Activated CD4-positive, alpha-beta T cell treated with anti-CD3 and anti-CD28 coated beads, Interleukin-2, amount 10 ng/mL, durations not matched to agents 24 days and 14 days (primary cell): ENCODE measurements around the gene SMAGP. TPM values are rescaled to one million over a fixed set of nuclear protein-coding genes. Genes with fewer than 3 reads are reported as not detected.
A peak's percentile ranks its signal among the peaks of the same experiment; 100 is the strongest.
"Not testable (repeated sequence)": the region's sequence is repeated elsewhere in the genome, so short reads cannot be mapped to it uniquely, and the experiment has no call there.

Source experiments
- DNase-seq: peaks from one replicate; pipeline ENCODE4 v3.0.0; 2022
- H3K27ac Mint-ChIP-seq: one replicate; pipeline ENCODE4 v1.8.0; 2022; ENCODE audit warnings: mild to moderate bottlenecking, mixed read lengths
- H3K27me3 Mint-ChIP-seq: one replicate; pipeline ENCODE4 v1.8.0; 2022; ENCODE audit warnings: mixed read lengths
- H3K36me3 Mint-ChIP-seq: one replicate; pipeline ENCODE4 v1.8.0; 2022; ENCODE audit warnings: low read depth, mild to moderate bottlenecking, mixed read lengths
- H3K4me1 Mint-ChIP-seq: one replicate; pipeline ENCODE4 v1.8.0; 2021; ENCODE audit warnings: mixed read lengths
- H3K4me3 Mint-ChIP-seq: one replicate; pipeline ENCODE4 v1.8.0; 2022; ENCODE audit warnings: mild to moderate bottlenecking, moderate library complexity, mixed read lengths
- H3K9me3 Mint-ChIP-seq: one replicate; pipeline ENCODE4 v1.8.0; 2021; ENCODE audit warnings: mixed read lengths
- intact Hi-C: fragments of 100-400 bp; cut with micrococcal nuclease; formaldehyde crosslinking; loops from one replicate; pipeline ENCODE4 v1.15.1; 2023
- total RNA-seq: library from RNA; stranded (reverse); gene quantifications from 2 replicates; pipeline ENCODE4 v1.2.3, GENCODE V29; 2022

SMAGP gene
- total RNA-seq, 1 donor from 2014 or later, result 0.26 TPM

DNA sequence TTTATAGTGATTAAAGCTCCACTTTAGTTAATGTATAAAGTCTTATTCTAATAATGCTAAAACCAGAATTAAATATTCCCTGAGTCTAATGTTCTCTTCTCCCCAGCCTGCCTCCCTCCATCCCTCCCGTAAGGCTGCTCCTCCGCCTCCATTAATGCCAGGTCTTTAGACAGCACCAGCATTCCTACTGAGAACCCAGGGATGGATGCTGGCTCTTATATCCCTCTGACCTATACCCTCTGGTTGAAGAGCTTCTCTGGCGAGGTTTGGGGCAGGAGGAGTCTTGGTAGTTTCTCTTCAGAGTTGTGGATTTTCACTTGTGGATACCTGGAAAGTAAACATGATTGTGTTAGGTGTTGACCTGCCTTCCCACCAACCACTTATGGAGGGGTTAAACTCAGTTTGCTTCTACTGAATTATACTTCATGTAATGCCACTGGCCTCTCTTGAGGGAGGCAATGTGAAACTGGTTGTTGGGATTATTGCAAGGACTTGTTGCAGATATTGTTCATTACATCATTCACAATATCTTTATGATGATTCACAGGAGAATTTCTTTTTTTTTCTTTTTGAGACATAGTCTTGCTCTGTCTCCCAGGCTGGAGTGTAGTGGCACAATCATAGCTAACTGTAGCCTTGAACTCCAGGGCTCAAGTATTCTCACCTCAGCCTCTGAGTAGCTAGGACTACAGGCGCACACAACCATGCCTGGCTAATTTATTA, 11.1 kb upstream of the SMAGP start:
- no peak for DNase-seq
- no peak overlapping the region for H3K27ac Mint-ChIP-seq
- no peaks in the 10 kb centered on the region for H3K9me3 Mint-ChIP-seq
- H3K36me3 Mint-ChIP-seq, result peaks cover 15% of the 10 kb centered on the region
- intact Hi-C loops, result no loop called here
- no peak overlapping the region for H3K4me3 Mint-ChIP-seq
- H3K27me3 Mint-ChIP-seq, result no peaks in the 10 kb centered on the region
- no peaks in the 10 kb centered on the region for H3K4me1 Mint-ChIP-seq

DNA sequence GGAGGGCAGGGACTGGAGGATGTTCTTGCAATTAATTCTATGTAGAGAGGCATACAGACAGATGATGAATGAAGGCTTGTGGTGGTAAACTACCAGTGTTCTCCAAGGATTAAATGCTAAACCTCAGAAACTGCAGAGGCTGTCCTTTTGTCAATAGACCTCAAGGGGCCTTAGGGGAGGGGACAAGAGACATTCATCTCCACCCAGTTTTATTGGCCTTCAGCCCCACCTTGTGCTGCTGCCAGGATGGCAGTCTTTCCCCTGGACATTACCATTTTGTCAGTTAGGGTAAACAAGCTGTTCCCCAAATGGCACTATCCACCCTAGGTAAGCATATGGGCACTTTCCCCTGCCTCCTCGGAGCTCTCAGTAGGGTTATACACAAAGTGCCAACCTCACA, 4.9 kb upstream of the SMAGP start:
- intact Hi-C loops, result no loop called here
- no peak for DNase-seq
- Mint-ChIP-seq H3K4me1 (peaks cover 9% of the 10 kb centered on the region), H3K27ac (no peak overlapping the region), H3K27me3 (peaks cover 16% of the 10 kb centered on the region), H3K36me3 (no peaks in the 10 kb centered on the region), H3K4me3 (no peak overlapping the region), H3K9me3 (no peaks in the 10 kb centered on the region)

DNA sequence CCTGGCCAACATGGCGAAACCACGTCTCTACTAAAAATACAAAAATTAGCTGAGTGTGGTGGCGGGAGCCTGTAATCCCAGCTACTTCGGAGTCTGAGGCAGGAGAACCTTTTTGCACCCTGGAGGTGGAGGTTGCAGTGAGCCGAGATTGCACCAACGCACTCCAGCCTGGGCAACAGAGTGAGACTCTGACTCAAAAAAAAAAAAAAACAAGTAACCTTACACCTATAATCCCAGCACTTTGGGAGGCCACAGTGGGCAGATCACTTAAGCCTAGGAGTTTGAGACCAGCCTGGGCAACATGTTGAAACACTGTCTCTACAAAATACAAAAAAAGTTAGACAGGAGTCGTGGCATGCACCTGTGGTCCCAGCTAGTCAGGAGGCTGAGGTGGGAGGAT, 2.6 kb upstream of the SMAGP start:
- H3K36me3 Mint-ChIP-seq, intact Hi-C loops, DNase-seq, H3K4me3 Mint-ChIP-seq, H3K9me3 Mint-ChIP-seq, H3K27ac Mint-ChIP-seq: not testable (repeated sequence)
- peaks cover 25% of the 10 kb centered on the region for H3K27me3 Mint-ChIP-seq
- H3K4me1 Mint-ChIP-seq, result peaks cover 16% of the 10 kb centered on the region

DNA sequence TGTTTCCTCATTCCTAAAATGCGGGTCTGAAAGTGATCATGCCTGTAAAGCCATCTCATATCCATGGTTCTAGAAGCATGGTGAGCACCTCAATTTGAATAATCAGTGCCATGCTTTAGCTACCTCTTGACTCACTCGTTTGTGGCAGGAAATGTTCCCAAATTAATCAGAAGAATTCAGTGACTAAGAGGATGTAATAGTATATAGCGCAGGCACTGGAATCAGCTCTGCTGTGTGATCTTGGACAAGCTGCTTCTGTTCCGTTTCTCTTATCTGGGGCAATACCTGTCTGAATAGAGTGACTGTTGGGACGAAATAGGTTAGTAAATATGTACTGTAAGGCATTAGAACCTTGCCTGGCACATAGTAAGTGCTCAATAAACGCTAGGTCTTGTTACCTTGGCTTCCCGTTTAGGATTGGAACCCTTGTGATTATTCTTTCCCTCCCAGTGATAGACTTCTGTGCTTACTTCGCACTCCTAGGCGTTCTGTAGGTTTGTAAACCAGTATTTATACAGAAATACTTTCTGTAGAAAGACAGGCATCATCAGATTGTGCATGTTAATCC, 820 bp upstream of the SMAGP start:
- no peak for DNase-seq
- H3K9me3 Mint-ChIP-seq, result no peaks in the 10 kb centered on the region
- H3K36me3 Mint-ChIP-seq, result no peaks in the 10 kb centered on the region
- intact Hi-C loops, result loop anchor here (2.0 kb wide), 1 partner anchor 32 kb away; the partner anchor contains the start of gene DAZAP2
- H3K4me1 Mint-ChIP-seq, result peaks cover 16% of the 10 kb centered on the region
- H3K27ac Mint-ChIP-seq, result peak overlapping the region; percentile 65
- H3K4me3 Mint-ChIP-seq, result peak overlapping the region; percentile 83
- H3K27me3 Mint-ChIP-seq, result peaks cover 27% of the 10 kb centered on the region

DNA sequence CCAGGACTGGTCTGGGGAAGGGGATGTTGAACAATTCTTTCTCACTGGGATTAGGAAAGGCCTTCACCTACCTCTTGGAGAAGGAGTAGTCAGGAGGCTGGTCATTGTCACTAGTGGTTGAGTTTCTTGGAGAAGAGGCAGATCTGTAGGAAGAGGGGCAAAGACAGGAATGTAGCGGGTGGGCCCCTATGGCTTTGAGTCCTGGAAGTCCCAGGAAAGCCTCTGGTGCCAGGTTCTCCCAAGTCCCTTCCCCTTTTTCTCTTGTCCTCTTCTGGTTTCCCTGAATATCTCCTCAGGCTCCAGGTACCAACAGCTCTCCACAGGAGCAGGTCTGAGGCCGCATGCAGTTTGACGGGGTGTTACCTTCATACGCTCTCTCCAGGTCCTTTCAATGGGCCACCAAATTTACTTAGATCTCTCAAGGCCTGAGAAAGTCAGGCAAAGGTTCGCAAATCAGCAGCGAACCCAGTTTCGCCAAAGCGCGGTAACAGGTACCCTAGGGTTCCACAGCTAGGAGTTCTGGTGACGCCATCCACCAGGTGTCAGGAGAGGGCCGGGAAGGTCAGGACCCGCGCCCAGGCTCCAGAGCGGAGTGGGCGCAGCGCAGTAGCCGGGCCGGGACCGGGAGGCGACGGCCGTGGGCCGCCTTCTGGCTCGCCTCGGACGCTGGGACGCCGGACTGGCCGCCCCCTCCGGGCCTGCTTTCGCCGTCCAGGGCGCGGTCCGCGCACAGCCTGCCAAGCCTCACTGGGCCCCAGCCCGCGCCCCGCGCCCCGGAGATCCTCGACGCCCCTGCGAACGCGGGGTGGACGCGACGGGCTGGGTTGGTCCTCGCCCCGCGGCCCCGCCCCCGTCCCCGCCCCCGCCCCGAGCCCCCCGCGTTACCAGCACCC, 795 bp downstream of the SMAGP start:
- intact Hi-C loops, result loop anchor here (1.0 to 5.0 kb wide), 3 partner anchors 31 to 72 kb away; partner anchors contain the start of genes BIN2 and DAZAP2

DNA sequence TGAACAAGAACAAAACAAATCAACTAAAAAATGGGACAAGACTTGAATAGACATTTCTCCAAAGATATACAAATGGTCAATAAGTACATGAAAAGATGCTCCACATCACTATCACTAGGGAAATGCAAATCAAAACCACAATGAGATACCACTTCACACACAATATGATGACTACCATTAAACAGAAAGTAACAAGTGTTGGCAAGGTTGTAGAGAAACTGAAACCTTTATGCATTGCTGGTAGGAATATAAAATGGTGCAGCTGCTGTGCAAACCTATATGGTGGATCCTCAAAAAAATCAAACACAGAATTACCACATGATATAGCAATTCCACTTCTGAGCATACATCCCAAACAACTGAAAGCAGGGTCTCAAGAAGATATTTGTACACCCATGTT, 5.2 kb downstream of the SMAGP start:
- intact Hi-C loops, result loop anchor here (5.0 kb wide), 1 partner anchor 57 kb away; the partner anchor contains the start of gene BIN2
- Mint-ChIP-seq H3K27me3 (peaks cover 13% of the 10 kb centered on the region), H3K4me1 (peaks cover 20% of the 10 kb centered on the region), H3K36me3 (no peaks in the 10 kb centered on the region), H3K4me3 (no peak overlapping the region), H3K27ac (no peak overlapping the region), H3K9me3 (no peaks in the 10 kb centered on the region)
- peak; percentile 67 for DNase-seq

More for the DNA sequence above, 795 bp downstream of the SMAGP start:
- peak; percentile 84 for DNase-seq
- Mint-ChIP-seq H3K9me3 (no peaks in the 10 kb centered on the region), H3K4me3 (peak overlapping the region; percentile 68), H3K27me3 (peaks cover 27% of the 10 kb centered on the region), H3K4me1 (peaks cover 24% of the 10 kb centered on the region), H3K36me3 (no peaks in the 10 kb centered on the region), H3K27ac (peak overlapping the region; percentile 41)

DNA sequence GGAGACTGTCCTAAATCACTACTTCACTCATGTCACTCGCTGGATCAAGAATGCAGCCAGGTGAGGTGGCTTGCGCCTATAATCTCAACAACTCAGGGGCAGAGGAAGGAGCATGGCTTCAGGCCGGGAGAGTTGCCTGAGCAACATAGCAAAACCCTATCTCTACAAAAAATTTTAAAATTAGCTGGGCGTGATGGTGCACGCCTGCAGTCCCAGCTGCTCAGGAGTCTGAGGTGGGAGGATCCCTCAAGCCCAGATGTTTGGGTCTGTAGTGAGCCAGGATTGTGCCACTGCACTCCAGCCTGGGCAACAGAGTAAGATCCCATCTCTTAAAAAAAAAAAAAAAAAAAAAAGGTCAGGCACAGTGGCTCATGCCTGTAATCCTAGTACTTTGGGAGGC, 5.9 kb downstream of the SMAGP start:
- intact Hi-C loops, result no loop called here
- H3K4me3 Mint-ChIP-seq, result no peak overlapping the region
- no peaks in the 10 kb centered on the region for H3K9me3 Mint-ChIP-seq
- no peaks in the 10 kb centered on the region for H3K36me3 Mint-ChIP-seq
- H3K27me3 Mint-ChIP-seq, result peaks cover 13% of the 10 kb centered on the region
- no peak for DNase-seq
- H3K4me1 Mint-ChIP-seq, result peaks cover 18% of the 10 kb centered on the region
- no peak overlapping the region for H3K27ac Mint-ChIP-seq

DNA sequence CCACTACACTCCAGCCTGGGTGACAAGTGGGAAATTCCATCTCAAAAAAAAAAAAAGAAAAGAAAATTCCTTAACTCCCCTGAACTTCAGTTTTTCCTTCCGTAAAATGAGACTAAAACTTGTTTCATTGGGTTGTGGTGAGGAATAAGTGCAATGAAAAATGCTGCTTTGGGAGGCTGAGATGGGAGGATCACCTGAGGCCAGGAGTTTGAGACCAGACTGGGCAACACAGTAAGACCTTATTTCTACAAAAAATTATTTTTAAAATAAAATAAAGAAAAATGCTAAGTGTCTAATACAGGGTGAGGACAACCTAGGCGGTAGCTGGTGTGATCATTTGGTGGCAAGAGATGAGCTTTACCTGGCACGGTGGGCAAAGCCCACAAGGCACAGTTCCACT, 6.9 kb downstream of the SMAGP start:
- H3K4me3 Mint-ChIP-seq, result no peak overlapping the region

DNA sequence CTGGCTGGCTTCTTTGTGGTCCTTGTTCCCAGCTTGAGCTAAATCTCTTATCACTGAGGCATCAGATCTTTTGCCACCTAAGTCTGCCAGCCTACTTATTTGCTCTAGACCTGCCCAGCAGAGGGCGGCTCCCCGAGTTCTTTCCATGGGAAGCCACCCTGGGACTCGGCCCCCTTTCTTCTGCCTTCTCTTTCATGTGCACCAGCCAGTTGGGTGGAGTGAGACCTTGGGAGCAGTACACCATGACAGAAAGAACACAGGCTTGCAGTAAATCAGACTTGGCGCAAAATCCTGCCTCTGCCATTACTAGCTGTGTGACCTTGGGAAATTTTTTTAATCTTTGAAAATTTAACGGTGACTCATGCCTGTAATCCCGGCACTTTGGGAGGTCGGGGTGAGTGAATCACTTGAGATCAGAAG, 7.4 kb downstream of the SMAGP start:
- Mint-ChIP-seq H3K27ac (no peak overlapping the region), H3K4me1 (peaks cover 13% of the 10 kb centered on the region), H3K9me3 (no peaks in the 10 kb centered on the region), H3K36me3 (no peaks in the 10 kb centered on the region), H3K4me3 (no peak overlapping the region), H3K27me3 (peaks cover 4% of the 10 kb centered on the region)
- DNase-seq, result peak; percentile 63
- intact Hi-C loops, result no loop called here

More for the DNA sequence above, 6.9 kb downstream of the SMAGP start:
- intact Hi-C loops, result no loop called here
- DNase-seq, result no peak
- peaks cover 13% of the 10 kb centered on the region for H3K4me1 Mint-ChIP-seq
- H3K36me3 Mint-ChIP-seq, result no peaks in the 10 kb centered on the region
- no peak overlapping the region for H3K27ac Mint-ChIP-seq
- H3K27me3 Mint-ChIP-seq, result peaks cover 7% of the 10 kb centered on the region
- H3K9me3 Mint-ChIP-seq, result no peaks in the 10 kb centered on the region

DNA sequence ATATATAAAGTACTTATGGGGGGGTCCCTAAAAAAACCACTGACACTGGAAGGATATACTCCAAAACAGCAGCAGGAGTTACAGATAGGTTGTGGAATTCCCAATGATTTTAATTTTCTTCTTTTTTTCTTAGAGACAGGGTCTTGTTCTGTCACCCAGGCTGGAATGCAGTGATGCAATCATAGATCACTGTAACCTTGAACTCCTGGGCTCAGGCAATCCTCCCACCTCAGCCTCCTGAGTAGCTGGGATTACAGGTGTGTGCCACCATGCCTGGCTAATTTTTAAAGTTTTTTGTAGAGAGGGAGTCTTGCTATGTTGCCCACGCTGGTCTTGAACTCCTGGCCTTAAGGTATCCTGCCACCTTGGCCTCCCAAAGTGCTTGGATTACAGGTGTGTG, 10.6 kb downstream of the SMAGP start:
- intact Hi-C loops, H3K9me3 Mint-ChIP-seq, H3K27ac Mint-ChIP-seq, DNase-seq, H3K4me1 Mint-ChIP-seq, H3K4me3 Mint-ChIP-seq, H3K36me3 Mint-ChIP-seq, H3K27me3 Mint-ChIP-seq: not testable (repeated sequence)

DNA sequence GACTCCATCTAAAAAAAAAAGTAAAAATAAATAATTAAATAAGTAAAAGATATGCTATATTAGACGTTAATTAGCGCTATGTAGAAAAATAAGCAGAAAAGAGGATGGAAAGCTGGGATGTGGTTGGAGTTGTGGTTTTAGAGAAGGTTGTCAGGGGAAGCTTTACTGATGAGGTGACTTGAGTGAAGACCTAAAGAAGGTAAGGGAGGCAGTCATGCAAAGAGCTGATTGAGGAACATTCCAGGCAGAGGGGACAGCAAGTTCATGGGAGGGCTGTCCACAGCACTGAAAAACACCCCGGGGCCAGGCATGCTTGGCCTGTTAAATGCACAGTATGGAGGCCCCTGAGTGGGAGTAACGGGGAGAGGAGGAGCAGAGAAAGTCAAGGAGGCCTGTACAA, 15.7 kb downstream of the SMAGP start:
- Mint-ChIP-seq H3K9me3 (no peaks in the 10 kb centered on the region), H3K36me3 (no peaks in the 10 kb centered on the region), H3K4me1 (peaks cover 5% of the 10 kb centered on the region), H3K27me3 (no peaks in the 10 kb centered on the region), H3K4me3 (no peak overlapping the region), H3K27ac (no peak overlapping the region)
- intact Hi-C loops, result no loop called here
- no peak for DNase-seq

DNA sequence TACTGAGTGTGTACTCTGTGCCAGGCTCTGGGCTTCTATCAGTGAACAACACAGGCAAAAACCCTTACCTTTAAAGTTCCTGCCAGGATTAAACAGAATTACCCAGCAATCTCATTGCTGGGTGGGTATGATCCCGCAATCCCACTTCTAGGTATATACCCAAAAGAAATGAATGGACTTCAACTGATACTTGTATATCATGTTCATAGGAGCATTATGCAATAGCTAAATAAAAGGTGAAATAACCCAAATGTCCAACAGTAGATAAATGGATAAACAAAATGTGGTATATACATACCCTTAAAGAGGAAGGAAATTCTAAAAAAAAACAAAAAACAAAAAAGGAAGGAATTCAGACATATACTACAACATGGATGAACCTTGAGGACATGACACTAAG, 16.9 kb downstream of the SMAGP start:
- Mint-ChIP-seq H3K9me3 (no peaks in the 10 kb centered on the region), H3K36me3 (no peaks in the 10 kb centered on the region), H3K27me3 (no peaks in the 10 kb centered on the region), H3K4me3 (no peak overlapping the region), H3K27ac (no peak overlapping the region), H3K4me1 (peaks cover 7% of the 10 kb centered on the region)
- DNase-seq, result no peak
- intact Hi-C loops, result no loop called here

DNA sequence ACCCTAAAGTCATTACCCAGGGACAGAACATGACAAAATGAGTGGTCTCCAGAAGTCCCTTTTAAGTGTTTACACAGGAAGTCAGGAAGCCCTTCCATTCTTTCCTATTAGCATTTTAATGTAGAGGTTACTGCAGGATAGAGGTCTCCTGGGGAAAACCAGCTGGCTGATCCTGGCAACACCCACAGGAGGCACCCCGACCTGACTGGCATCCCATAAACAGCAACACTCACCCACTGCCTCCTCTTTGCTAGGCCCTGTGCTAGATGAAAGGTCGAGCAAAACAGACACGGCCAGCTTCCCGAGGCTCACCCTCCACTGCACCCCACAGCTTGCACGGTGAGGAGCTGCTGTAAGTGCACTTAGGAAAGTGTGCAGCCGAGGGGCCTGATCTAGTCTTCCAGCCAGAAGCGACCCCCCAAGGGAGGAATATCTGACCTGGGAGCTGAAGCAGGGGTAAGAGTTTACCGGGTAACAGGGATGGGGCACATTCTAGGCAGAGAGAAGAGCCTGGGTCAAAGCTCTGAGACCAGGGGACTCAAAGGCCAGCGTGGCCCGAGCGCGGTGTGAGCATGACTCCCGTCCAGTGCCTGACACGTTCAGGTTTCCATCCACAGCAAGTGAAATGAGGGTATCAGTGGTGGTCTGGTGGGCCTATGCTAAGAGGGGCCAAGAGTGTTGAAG, 22.6 kb downstream of the SMAGP start:
- H3K4me3 Mint-ChIP-seq, result peak overlapping the region; percentile 51
- peak overlapping the region; percentile 71 for H3K27ac Mint-ChIP-seq
- intact Hi-C loops, result no loop called here
- no peak for DNase-seq
- peaks cover 41% of the 10 kb centered on the region for H3K4me1 Mint-ChIP-seq
- no peaks in the 10 kb centered on the region for H3K27me3 Mint-ChIP-seq
- peaks cover 16% of the 10 kb centered on the region for H3K36me3 Mint-ChIP-seq
- H3K9me3 Mint-ChIP-seq, result no peaks in the 10 kb centered on the region
